K562 (cell line): ENCODE results near the gene CFAP97D1. TPM values are rescaled to one million over a fixed set of nuclear protein-coding genes. Genes with fewer than 3 reads are reported as not detected.

Experiments used
- ATAC-seq: fragments of 200-7000 bp; cut with Tn5 transposase; 3 replicates; pipeline ENCODE4 v1.9.1; 2020; ENCODE audit warnings: moderate library complexity
- BruUV-seq: library from RNA; stranded (reverse); fragments of 400-500 nt; replicated peaks from 2 replicates; lab custom pipeline; 2021; lab: Mats Ljungman, UMichigan
- CTCF ChIA-PET: fragments of 300-600 bp; formaldehyde crosslinking; extraction: SDS; loops from one replicate; lab custom pipeline; 2021; ENCODE audit warnings: low intra/inter-chr PET ratio; lab: Yijun Ruan, JAX
- POLR2A ChIA-PET: fragments of 300-600, 350-650 bp; sonication (Branson Sonifier 250); formaldehyde crosslinking; extraction: SDS; loops from one replicate; lab custom pipeline; 2021; ENCODE audit warnings: antibody characterized with exemption, inconsistent platforms; lab: Yijun Ruan, JAX
- DNase-seq, 4 experiments: peaks; one replicate each; pipeline versions ENCODE4 v3.0.0 to v3.0.0-alpha.2; 2011 to 2018; ENCODE audit warnings: low spot score in 3 of 4, mixed read lengths in 3 of 4; ENCODE audit errors: extremely low read depth in 1 of 4
- FAIRE-seq: peaks from 2 replicates; lab custom pipeline; 2011; peaks lifted over from hg19 to GRCh38; lab: Jason Lieb, UNC
- H2AFZ ChIP-seq: 2 replicates; pipeline ENCODE4 v1.6.0; 2011; ENCODE audit warnings: low read depth, low read length, control low read depth, inconsistent platforms
- H3K27ac ChIP-seq: fragments of 200-600 bp; 3 replicates; pipeline ENCODE4 v1.8.0; 2011; ENCODE audit warnings: low read depth, mild to moderate bottlenecking, control low read depth, inconsistent platforms, low read length, moderate library complexity, mixed read lengths; ENCODE audit errors: extremely low read depth
- H3K27me3 ChIP-seq, 2 experiments: fragments of 300-600 bp in 1 of 2; 2 replicates in 1 of 2; 3 replicates in 1 of 2; pipeline versions ENCODE4 v1.6.0 to v1.8.0; 2011; ENCODE audit warnings: inconsistent platforms in 2 of 2, low read length in 2 of 2, mild to moderate bottlenecking in 1 of 2, mixed read lengths in 1 of 2, moderate library complexity in 1 of 2; ENCODE audit not compliant: control insufficient read depth in 2 of 2, insufficient read depth in 2 of 2
- H3K36me3 ChIP-seq: fragments of 300-600 bp; 3 replicates; pipeline ENCODE4 v1.8.0; 2011; ENCODE audit warnings: mild to moderate bottlenecking, low read length, inconsistent platforms; ENCODE audit not compliant: control insufficient read depth, insufficient read depth
- H3K4me1 ChIP-seq, 2 experiments: fragments of 200-600 bp in 1 of 2; replicated peaks in 1 of 2; 2 replicates in 1 of 2; 3 replicates in 1 of 2; pipeline versions ENCODE4 v1.5.1 to v1.8.0; 2011; ENCODE audit warnings: inconsistent platforms in 2 of 2, low read length in 2 of 2, mild to moderate bottlenecking in 1 of 2, mixed read lengths in 1 of 2, moderate library complexity in 1 of 2; ENCODE audit not compliant: control insufficient read depth in 2 of 2, insufficient read depth in 2 of 2
- H3K4me2 ChIP-seq: 2 replicates; pipeline ENCODE4 v1.6.1; 2011; ENCODE audit warnings: low read length, control low read depth, inconsistent platforms, mixed read lengths; ENCODE audit not compliant: insufficient read depth
- H3K4me3 ChIP-seq: fragments of 200-600 bp; sonication (generic), shearing (Covaris generic); 2 replicates; pipeline ENCODE4 v1.5.1; 2016; ENCODE audit warnings: control low read depth, inconsistent platforms
- H3K79me2 ChIP-seq: fragments of 200-600 bp; 3 replicates; pipeline ENCODE4 v1.8.0; 2011; ENCODE audit warnings: low read length, inconsistent platforms; ENCODE audit not compliant: control insufficient read depth, insufficient read depth
- H3K9ac ChIP-seq, 2 experiments: 2 replicates each; pipeline versions ENCODE4 v1.6.0 to v1.6.1; 2011; ENCODE audit warnings: low read depth in 2 of 2, low read length in 2 of 2, control low read depth in 1 of 2, inconsistent platforms in 1 of 2, mild to moderate bottlenecking in 1 of 2, mixed read lengths in 1 of 2; ENCODE audit not compliant: insufficient read depth in 1 of 2
- H3K9me1 ChIP-seq: one replicate; pipeline ENCODE4 v1.6.0; 2011; ENCODE audit warnings: inconsistent platforms, mild to moderate bottlenecking, low read length, moderate library complexity; ENCODE audit not compliant: control insufficient read depth, insufficient read depth
- H3K9me3 ChIP-seq: replicated peaks from 2 replicates; pipeline ENCODE4 v1.5.1; 2011; ENCODE audit warnings: low read depth, low read length, inconsistent platforms; ENCODE audit not compliant: control insufficient read depth, insufficient read depth
- H4K20me1 ChIP-seq: replicated peaks from 2 replicates; pipeline ENCODE4 v1.6.1; 2011; ENCODE audit warnings: low read length, inconsistent platforms, mixed read lengths; ENCODE audit not compliant: control insufficient read depth, insufficient read depth
- BRD9 ChIP-seq: fragments of 450-650 bp; IDR thresholded peaks from 2 replicates; pipeline ENCODE4 v1.6.1; 2018; ENCODE audit warnings: low read depth; ENCODE audit not compliant: partially characterized antibody
- CCAR2 ChIP-seq: fragments of 200-400 bp; formaldehyde crosslinking; IDR thresholded peaks from 2 replicates; pipeline ENCODE4 v1.6.1; 2017; ENCODE audit warnings: mild to moderate bottlenecking, low read depth, low read length
- FIP1L1 ChIP-seq: fragments of 200-400 bp; formaldehyde crosslinking; IDR thresholded peaks from 2 replicates; pipeline ENCODE4 v1.6.1; 2018; ENCODE audit warnings: mild to moderate bottlenecking, low read depth, low read length; ENCODE audit not compliant: poor library complexity, severe bottlenecking
- HNRNPH1 ChIP-seq: fragments of 200-400 bp; formaldehyde crosslinking; optimal IDR thresholded peaks from 2 replicates; pipeline ENCODE3; 2017; ENCODE audit warnings: low read depth, mild to moderate bottlenecking, low read length, moderate library complexity
- KDM1A ChIP-seq, 2 experiments: fragments of 450-650 bp; IDR thresholded peaks; 2 replicates each; pipeline ENCODE4 v1.6.1; 2016; ENCODE audit warnings: mild to moderate bottlenecking in 2 of 2
- KDM4B ChIP-seq, 2 experiments: fragments of 450-650 bp in 1 of 2; sonication (generic) in 1 of 2; IDR thresholded peaks; 2 replicates each; pipeline ENCODE4 v1.6.1; 2016 to 2017; ENCODE audit warnings: borderline replicate concordance in 2 of 2, antibody characterized with exemption in 1 of 2, low read depth in 1 of 2, mild to moderate bottlenecking in 1 of 2
- NUFIP1 ChIP-seq: fragments of 450-650 bp; IDR thresholded peaks from 2 replicates; pipeline ENCODE4 v1.6.1; 2018; ENCODE audit not compliant: partially characterized antibody
- PBX2 ChIP-seq, 2 experiments: IDR thresholded peaks in 1 of 2; conservative IDR thresholded peaks in 1 of 2; 2 replicates each; pipeline ENCODE4 v1.6.1; 2016; ENCODE audit warnings: low read depth in 2 of 2, mild to moderate bottlenecking in 1 of 2, missing compliant biosample characterization in 1 of 2, missing genetic modification characterization in 1 of 2, moderate library complexity in 1 of 2
- TCF7 ChIP-seq: sonication (generic); IDR thresholded peaks from 2 replicates; pipeline ENCODE4 v1.6.1; 2016; ENCODE audit warnings: antibody characterized with exemption, borderline replicate concordance
- TEAD1 ChIP-seq, 2 experiments: fragments of 450-650 bp in 1 of 2; sonication (generic) in 1 of 2; formaldehyde crosslinking; IDR thresholded peaks; 2 replicates each; pipeline versions ENCODE4 v1.4.0 to v1.8.0; 2020 to 2022; ENCODE audit warnings: mild to moderate bottlenecking in 2 of 2, missing genetic modification reagents in 1 of 2
- ZNF668 ChIP-seq: fragments of 250-450 bp; sonication (Bioruptor Pico); IDR thresholded peaks from 2 replicates; pipeline ENCODE4 v1.8.0; 2022; ENCODE audit warnings: mild to moderate bottlenecking, inconsistent platforms
- ZNF696 ChIP-seq: fragments of 250-450 bp; sonication (Bioruptor Pico); conservative IDR thresholded peaks from 2 replicates; pipeline ENCODE4 v1.4.0; 2020; ENCODE audit warnings: mild to moderate bottlenecking, moderate library complexity
- ZZZ3 ChIP-seq: fragments of 450-650 bp; IDR thresholded peaks from 2 replicates; pipeline ENCODE4 v1.6.1; 2016; ENCODE audit warnings: antibody characterized with exemption, mild to moderate bottlenecking, moderate library complexity
- WGBS: fragments of 100-300 bp; shearing (Covaris generic); methylation state at CpG from one replicate; pipeline ENCODE4 v1.1.6; 2016; ENCODE audit warnings: low coverage, mixed read lengths; ENCODE audit not compliant: insufficient coverage; ENCODE audit errors: missing lambda C conversion rate; 5-methylcytosine and 5-hydroxymethylcytosine counted together
- in situ Hi-C: fragments of 300-500 bp; cut with MboI; formaldehyde crosslinking; loops from 4 replicates; pipeline ENCODE4 v1.15.0; 2018; ENCODE audit warnings: inconsistent platforms, mixed read lengths
- intact Hi-C: fragments of 100-400 bp; cut with micrococcal nuclease; formaldehyde crosslinking; loops from 2 replicates; pipeline ENCODE4 v1.14.2; 2022
- polyA plus RNA-seq, 8 experiments: library from polyadenylated mRNA; depleted of rRNA in 4 of 8; stranded (reverse) in 5 of 8; unstranded in 3 of 8; fragments of >200 nt; fragmentation: Nextera tagmentation in 2 of 8; fragmentation: Illumina TruSeq in 1 of 8; extraction: Ambion mirVana in 2 of 8; extraction: Trizol in 1 of 8; gene quantifications; 2 replicates each; pipeline versions ENCODE4 v1.2.1 to v1.2.3, GENCODE V29; 2011 to 2014; ENCODE audit warnings: inconsistent platforms in 1 of 8, missing spikeins in 1 of 8
- total RNA-seq, 7 experiments: library from RNA; depleted of rRNA in 6 of 7; stranded (reverse); fragments of >200 nt in 6 of 7; fragmentation: Illumina TruSeq in 2 of 7; extraction: Trizol in 2 of 7; gene quantifications; 2 replicates each; pipeline versions ENCODE4 v1.2.1 to v1.2.3, GENCODE V29; 2011 to 2021; ENCODE audit warnings: low replicate concordance in 1 of 7

CFAP97D1 gene
- total and polyA plus RNA-seq, 9 of the 15 experiments (the other 6 are each of a cell fraction or from before 2014, with no cell fraction given), result not detected

GRCh38 chr17:43817826-43818225 lies 37.6 kb downstream of the CFAP97D1 start:
- BruUV-seq, result no TSS peak
- 0 out of 5 replicates have a peak, but pooled peaks cover 0 to 9% of the 10 kb centered on the region in 2 experiments for H3K27me3 ChIP-seq
- no peaks in the 10 kb centered on the region for H3K36me3 ChIP-seq
- no peak overlapping the region for H3K4me2 ChIP-seq
- ChIA-PET CTCF (no interaction called here), POLR2A (interaction anchor here (1.3 to 3.5 kb wide), 2 partner anchors 10 to 17 kb away, joined by 3 to 32 read pairs; no protein-coding TSS in a partner anchor)
- no peak for TF ChIP-seq ZNF668 (CRISPR knock-in tag)
- TF ChIP-seq ZZZ3, result no peak
- no peak for TF ChIP-seq PBX2 (CRISPR knock-in tag; IDR thresholded peaks at IDR 0.05; ENCODE audit: low read depth)
- no peak for TF ChIP-seq PBX2 (tag; conservative IDR thresholded peaks at IDR 0.05; ENCODE audit: low read depth)
- TF ChIP-seq BRD9, result no peak
- TF ChIP-seq KDM4B (IDR thresholded peaks at IDR 0.05; ENCODE audit: borderline replicate concordance in 2 of 2, low read depth in 1 of 2), result no peak
- TF ChIP-seq KDM1A (IDR thresholded peaks at IDR 0.05), result no peak
- TF ChIP-seq CCAR2, result no peak
- TF ChIP-seq ZNF696, result no peak
- no peak for TF ChIP-seq TCF7
- TF ChIP-seq FIP1L1, result no peak
- TF ChIP-seq TEAD1 (CRISPR knock-in tag; IDR thresholded peaks at IDR 0.05), result no peak
- TF ChIP-seq HNRNPH1, result no peak
- TF ChIP-seq NUFIP1, result no peak
- H3K9me1 ChIP-seq, result no peaks in the 10 kb centered on the region
- DNase-seq (no peak), ATAC-seq (no peak), FAIRE-seq (no peak)
- H2AFZ ChIP-seq, result no peak overlapping the region
- WGBS, result 52% methylated on average over 9 of the region's 9 CpGs
- H4K20me1 ChIP-seq, result no peaks in the 10 kb centered on the region
- H3K9me3 ChIP-seq, result no peaks in the 10 kb centered on the region
- in situ Hi-C loops, result no loop called here
- no peak overlapping the region for H3K27ac ChIP-seq
- H3K9ac ChIP-seq, result no peak overlapping the region
- no peaks in the 10 kb centered on the region for H3K79me2 ChIP-seq
- peaks cover 0 to 3% of the 10 kb centered on the region in 2 experiments; a peak in 1 of 5 replicates for H3K4me1 ChIP-seq
- intact Hi-C loops, result no loop called here
- H3K4me3 ChIP-seq, result no peak overlapping the region
